NCI-H2171 (cell line): Measurements from ENCODE around the gene BICDL2.
"Not testable (repeated sequence)": the region's sequence is repeated elsewhere in the genome, so short reads cannot be mapped to it uniquely, and the experiment has no call there.

Source experiments
- DNase-seq: peaks from one replicate; lab custom pipeline; 2025; lab: John Stamatoyannopoulos, UW

BICDL2 gene, protein sequence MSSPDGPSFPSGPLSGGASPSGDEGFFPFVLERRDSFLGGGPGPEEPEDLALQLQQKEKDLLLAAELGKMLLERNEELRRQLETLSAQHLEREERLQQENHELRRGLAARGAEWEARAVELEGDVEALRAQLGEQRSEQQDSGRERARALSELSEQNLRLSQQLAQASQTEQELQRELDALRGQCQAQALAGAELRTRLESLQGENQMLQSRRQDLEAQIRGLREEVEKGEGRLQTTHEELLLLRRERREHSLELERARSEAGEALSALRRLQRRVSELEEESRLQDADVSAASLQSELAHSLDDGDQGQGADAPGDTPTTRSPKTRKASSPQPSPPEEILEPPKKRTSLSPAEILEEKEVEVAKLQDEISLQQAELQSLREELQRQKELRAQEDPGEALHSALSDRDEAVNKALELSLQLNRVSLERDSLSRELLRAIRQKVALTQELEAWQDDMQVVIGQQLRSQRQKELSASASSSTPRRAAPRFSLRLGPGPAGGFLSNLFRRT

DNA sequence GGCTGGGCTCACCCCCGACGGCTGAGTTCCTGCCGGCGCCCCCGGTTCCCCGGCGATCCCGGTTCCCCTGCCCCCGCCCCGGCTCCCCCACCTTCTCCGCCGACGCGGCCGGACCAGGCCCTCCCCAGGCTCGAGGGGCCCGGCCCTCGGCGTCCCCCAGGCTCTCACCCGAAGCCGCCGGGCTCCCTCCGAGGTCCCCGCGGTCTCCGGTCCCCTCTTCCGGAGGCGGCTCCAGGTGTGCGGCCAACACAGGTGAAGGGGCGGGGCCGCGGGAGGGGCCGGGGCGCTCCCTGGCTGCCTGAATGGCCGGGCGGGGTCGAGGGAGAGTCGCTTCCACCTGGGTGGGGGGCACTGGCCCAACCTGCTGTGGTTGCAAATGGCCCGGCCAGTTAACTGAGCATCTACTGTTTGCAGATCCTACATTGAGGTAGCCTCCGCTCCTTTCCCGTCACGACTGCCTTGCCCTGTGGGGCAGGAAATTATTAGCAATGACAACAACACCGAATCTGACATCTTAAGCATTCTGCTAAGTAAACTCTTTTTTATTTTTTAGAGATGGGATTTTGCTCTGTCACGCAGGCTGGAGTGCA is at the start of gene BICDL2:
BICDL2 (minus strand) TSS at position 219 of the 590 bp plus-strand sequence. CDS start 1,448 bp downstream, outside the sequence.
- no peak for DNase-seq

DNA sequence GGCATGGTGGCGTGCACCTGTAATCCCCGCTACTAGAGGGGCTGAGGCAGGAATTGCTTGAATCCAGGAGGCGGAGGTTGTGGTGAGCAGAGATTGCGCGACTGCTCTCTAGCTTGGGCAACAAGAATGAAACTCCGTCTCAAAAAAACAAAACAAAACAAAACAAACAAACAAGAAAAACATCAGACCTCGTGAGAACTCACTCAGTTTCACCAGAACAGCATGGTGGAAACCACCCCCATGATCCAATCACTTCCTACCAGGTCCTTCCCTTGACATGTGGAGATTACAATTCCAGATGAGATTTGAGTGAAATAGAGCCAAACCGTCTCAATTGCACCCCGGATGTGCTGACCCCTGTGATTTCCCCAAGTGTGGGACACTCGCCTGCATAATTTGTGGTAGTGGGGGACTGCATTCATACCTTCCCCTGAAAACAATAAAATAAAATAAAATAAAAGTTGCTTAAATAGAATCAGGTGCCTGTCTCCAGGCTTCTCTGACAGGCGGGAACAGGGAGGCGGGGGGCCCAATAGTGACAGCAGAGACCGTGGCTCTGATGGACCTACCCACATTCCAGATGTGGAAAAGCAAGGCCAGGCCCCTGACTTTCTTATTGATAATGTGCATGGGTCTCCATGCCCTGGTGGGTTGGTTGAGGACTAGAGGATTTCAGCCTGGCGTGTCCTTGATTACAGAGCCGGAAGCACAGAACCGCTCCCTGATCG is 49.3 kb upstream of the BICDL2 start:
- DNase-seq, result no peak

DNA sequence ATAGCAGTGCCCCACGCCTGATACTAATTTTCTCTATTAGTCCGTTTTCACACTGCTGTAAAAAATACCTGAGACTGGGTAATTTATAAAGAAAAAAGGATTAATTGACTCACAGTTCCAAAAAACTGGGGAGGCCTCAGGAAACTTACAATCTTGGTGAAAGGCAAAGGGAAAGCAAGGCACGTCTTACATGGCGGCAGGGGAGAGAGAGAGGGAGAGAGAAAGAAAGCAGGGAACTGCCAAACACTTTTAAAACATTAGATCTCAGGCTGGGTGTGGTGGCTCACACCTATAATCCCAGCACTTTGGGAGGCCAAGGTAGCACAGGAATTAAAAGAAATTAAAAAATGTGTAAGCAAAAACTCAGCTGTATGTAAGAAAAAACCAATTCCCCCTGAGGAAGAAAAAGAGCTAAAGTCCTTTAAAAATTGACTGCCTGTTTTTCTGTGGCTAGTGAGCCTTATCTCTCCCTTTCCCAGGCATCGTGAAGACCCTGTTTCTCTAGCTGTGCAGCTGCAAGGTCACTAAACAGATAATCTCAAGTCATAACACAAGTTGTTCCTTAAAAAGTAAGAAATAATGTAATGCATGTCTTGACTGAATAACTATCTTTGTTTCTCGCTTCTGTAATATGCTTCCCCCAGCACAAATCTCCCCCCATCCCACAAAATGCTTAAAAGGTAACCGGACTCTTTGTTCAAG is 48.4 kb upstream of the BICDL2 start:
- no peak for DNase-seq

DNA sequence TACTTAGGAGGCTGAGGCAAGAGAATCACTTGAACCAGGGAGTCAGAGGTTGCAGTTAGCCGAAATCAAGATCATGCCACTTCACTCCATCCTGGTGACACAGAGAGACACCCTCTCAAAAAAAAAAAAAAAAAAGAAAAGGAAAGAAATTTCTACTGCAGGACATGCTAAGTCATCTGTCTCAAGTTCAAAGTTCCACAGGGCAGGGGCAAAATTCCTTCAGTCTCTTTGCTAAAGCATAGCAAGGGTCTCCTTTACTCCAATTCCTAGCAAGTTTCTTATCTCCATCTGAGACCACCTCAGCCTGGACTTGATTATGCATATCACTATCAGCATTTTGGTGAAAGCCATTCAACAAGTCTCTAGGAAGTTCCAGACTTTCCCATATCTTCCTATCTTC is 47.7 kb upstream of the BICDL2 start:
- DNase-seq, result no peak

DNA sequence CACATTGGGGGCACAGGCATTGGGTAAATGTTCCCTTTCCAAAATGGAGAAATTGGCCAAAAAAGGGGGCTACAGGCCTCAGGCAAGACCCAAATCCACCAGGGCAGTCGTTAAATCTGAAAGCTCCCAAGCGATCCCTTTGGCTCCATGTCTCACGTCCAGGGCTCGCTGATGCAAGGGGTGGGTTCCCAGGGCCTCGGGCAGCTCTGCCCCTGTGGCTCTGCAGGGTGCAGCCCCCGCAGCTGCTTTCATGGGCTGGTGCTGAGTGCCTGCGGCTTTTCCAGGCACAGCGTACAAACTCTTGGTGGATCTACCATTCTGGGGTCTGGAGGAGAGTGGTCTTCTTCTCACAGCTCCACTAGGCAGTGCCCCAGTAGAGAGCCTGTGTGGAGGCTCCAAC is 46.7 kb upstream of the BICDL2 start:
- not testable (repeated sequence) for DNase-seq

DNA sequence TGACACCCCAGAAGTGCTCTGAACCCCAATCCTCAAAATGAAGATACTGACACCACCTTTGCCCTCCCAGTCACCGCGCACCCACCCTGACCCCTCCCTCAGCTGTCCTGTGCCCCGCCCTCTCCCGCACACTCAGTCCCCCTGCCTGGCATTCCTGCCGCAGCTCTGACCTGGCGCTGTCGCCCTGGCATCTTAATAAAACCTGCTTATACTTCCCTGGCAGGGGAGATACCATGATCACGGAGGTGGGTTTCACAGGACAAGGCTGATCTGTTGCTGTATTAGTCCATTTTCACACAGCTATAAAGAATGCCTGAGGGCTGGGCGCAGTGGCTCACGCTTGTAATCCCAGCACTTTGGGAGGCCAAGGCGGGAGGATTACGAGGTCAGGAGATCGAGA is 45.2 kb upstream of the BICDL2 start:
- not testable (repeated sequence) for DNase-seq

DNA sequence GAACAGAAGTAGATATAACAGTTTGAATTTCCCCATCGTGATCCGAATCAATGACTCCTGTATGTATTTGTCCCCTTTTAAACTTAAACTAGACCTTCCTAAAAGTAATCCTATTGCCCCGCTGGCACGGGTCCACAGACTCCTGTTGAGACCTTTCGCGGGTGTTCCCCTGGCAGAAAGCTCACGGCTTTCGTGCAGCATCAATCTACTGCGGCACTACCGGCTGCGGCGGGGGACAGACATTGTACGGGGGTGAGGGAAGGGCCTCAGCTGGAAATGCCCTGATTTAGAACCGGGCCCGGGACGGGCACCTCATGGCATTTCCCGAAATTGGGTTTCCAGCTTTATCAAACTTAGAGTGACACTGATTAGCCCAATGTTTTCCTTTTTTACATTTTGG is 43.3 kb upstream of the BICDL2 start:
- no peak for DNase-seq

DNA sequence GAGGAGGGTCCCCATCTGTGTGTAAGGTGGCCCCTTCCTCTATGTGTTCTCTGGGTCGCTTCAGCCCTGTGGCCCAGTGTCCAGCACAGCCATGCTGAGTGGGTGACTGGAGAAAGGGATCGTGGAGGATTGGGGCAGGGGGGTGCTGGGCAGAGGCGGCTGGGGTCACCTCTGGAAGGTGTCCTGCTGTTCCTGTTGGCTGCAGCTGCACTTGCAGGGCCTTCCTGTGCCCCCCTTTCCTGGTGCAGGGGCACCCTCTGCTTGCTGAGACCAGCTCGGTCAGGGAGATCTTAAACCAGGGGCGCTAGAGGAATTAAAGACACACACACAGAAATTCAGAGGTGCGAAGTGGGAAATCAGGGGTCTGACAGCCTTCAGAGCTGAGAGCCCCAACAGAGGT is 39.8 kb upstream of the BICDL2 start:
- no peak for DNase-seq

DNA sequence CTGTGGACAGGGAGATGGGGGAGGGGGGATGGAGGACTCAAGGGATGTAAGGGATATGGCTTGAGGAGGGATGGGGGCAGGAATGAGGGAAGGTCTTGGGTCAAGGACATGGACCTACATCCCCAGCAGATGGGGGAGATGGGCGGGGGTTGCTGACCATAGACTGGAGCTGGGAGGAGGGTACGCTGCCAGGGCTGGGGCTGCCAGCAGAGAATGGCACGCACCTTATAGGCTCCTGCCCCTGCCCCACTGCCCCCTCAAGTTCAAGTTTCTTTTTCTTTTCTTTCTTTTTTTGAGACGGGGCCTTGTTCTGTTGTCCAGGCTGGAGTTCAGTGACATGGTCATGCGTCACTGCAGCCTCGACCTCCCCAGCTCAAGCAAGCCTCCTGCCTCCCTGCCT is 39.2 kb upstream of the BICDL2 start:
- not testable (repeated sequence) for DNase-seq

DNA sequence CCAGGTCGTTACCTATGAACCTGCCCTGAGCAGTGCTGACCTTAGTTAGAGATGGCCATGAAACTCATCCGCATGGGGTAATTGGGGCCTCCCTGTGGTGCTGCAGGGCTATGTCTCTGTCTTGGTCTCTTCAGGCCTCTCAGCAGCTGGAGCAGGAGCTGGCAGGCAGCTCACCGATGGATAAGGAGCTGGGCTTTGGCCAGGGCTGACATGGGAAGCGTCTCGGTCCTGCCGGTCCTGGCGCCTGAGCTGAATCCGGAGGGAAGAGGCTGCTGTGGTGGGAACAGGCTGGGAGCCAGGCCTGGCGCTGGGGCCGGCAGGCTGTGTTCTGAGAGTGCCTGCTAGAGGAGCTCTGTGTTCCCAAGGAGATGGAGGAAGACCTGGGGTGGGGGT is 38.8 kb upstream of the BICDL2 start:
- DNase-seq, result no peak

DNA sequence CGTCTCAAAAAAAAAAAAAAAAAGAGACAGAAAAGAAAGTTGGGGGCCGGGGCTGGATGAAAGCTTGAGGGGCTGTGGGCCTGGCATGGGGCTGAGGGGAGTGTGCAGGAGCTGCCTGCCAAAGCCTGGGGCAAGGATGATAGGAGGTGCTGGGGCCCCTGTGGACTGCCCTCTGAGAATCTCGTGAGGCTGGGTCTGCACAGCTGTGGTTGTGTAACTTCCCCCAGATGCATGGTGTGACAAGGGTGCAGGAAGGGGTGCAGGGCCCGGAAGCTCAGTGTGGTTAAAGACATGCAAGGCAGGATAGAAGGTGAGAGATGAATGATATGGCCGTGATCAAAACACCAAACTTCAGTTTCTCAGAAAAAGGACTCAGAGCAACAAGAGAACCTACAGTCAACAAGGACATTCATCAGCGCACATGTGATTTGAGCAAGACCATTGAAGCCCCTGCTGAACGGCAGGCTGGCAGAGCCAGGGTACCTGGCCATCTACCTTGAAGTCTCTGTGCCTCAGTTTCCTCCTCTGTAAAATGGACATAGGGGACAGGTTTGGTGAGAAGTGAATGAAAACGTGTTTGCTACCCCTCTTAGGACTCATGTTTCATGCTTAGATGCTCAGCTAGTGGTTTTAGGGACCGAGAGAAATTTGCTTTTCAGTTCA is 38.2 kb upstream of the BICDL2 start:
- DNase-seq, result no peak

DNA sequence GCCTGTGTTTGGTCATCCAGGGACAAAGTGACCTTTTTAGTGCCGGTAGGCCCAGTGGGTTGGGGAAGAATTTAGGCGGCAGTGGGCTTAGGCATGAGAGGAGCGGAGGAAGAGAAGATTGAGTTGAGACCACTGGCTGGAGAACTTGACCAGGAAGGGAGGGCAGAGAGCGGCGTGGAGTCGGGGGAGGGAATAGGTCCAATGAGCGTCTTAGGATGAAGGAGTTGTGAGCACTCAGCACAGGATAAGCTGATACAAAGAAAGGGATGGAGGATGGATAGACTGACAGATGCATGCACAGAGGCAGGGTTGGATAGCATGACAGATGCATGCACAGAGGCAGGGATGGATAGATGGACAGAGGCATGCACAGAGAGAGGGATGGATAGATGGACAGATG is 36.7 kb upstream of the BICDL2 start:
- DNase-seq, result no peak

DNA sequence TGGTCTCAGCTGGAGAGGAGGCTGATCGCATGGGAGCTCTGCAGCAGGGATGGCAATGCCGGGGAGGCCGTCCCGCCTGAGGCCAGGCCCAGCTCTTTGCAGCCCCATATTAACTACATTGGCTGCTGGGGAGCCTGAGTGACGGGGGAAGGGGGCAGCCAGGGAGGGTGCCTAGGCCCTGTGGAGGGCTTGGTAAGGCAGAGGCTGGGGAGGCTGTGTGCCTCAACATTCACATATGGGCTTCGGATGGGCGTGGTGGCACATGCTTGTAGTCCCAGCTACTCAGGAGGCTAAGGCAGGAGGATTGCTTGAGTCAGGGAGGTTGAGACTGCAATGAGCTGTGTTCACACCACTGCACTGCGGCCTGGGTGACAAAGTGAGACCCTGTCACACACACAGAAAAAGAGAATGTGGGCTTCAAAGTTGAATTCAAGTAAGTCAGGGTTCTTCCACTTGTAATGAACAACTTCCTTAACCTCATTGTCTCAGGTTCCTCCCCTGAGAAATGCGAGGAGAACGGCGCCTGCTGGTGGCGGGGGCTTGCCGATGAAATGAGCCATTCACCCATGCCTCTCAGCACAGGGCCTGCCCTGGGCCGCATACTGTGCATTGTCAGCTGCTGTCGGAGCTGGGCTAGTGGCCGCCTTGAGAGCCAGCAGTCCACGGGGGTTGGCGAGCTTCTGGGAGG is 36.0 kb upstream of the BICDL2 start:
- DNase-seq, result not testable (repeated sequence)

DNA sequence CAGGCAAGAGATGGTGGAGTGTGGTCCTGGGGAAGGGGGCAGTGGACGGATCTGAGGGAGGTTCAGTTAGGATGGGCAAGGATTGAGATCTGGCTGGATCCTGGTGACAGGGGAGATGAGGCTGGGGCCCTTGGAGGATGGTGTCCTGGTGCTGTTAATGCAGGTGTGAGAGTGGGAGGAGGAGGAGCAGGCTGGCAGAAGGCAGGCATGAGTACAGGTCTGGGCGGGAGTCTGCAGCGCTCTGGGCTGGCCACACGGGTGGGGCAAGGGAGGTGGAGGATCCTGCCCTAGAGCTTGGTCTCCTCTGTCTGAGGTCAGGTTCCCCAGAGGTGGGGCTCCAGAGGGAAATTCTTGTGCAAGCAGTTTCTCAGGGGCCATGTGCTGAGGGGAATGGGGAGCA is 35.4 kb upstream of the BICDL2 start:
- DNase-seq, result not testable (repeated sequence)

DNA sequence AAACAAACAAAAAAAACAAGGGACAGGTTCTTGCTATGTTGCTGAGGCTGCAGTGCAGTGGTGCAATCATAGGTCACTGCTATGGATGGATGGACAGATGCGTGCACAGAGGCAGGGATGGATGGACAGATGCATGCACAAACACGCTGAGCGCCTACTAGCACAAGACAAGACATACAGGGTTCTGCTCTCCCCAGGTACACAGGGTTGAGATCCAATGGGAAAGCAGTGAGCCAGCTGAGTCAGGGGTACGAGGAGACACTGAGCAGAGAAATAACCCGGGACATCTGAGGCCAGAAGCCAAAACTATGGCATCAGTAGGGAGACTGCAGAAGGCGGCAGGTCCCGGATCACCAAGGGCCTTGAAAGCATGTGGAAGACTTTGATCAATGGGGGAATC is 34.9 kb upstream of the BICDL2 start:
- no peak for DNase-seq

DNA sequence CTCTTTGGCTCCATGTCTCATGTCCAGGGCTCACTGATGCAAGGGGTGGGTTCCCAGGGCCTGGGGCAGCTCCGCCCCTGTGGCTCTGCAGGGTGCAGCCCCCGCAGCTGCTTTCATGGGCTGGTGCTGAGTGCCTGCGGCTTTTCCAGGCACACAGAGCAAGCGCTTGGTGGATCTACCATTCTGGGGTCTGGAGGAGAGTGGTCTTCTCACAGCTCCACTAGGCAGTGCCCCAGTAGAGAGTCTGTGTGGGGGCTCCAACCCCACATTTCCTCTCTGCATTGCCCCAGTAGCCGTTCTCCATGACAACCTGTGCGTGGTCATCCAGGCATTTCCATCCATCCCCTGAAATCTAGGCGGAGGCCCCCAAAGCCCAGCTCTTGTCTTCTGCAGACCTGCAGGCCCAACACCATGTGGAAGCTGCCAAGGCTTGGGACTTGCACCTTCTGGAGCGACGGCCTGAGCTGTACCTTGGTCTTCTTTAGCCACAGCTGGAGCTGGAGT is 33.9 kb upstream of the BICDL2 start:
- DNase-seq, result no peak

DNA sequence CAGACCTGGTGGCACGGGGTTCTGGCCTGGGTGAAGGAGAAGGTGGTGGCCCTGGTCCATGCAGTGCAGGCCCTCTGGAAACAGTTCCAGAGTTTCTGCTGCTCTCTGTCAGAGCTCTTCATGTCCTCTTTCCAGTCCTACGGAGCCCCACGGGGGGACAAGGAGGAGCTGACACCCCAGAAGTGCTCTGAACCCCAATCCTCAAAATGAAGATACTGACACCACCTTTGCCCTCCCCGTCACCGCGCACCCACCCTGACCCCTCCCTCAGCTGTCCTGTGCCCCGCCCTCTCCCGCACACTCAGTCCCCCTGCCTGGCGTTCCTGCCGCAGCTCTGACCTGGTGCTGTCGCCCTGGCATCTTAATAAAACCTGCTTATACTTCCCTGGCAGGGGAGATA is 32.4 kb upstream of the BICDL2 start:
- not testable (repeated sequence) for DNase-seq

DNA sequence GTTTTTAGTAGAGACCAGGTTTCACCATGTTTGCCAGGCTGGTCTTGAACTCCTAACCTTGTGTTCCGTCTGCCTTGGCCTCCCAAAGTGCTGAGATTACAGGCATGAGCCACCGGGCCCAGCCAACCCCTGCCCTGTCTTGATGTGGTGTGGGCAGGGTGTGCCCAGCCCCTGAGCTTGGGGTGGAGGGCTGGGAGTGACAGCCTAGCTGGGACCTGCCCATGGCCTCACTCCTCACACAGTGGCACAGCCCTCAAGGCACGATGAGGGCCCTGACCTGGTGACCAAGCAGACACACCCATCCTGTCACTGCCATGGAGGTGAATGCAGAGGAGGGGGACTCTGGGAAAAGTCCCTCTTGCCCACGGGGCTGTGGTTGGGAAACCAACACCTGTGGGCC is 31.7 kb upstream of the BICDL2 start:
- DNase-seq, result no peak

DNA sequence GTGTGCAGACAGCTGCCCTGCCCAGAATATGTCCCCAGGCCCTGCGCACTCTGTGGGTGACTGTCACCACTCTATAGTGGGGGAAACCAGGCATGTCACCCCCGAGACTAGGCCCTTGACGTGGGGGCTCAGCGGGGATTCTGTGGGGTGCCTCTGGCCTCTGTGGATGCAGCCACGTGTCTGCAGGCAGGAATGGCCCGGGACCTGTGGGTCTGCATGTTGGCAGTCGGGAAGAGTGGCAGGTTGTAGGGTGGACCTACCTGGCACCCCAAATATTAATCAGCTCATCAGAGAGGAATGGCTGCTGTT is 29.6 kb upstream of the BICDL2 start:
- no peak for DNase-seq

DNA sequence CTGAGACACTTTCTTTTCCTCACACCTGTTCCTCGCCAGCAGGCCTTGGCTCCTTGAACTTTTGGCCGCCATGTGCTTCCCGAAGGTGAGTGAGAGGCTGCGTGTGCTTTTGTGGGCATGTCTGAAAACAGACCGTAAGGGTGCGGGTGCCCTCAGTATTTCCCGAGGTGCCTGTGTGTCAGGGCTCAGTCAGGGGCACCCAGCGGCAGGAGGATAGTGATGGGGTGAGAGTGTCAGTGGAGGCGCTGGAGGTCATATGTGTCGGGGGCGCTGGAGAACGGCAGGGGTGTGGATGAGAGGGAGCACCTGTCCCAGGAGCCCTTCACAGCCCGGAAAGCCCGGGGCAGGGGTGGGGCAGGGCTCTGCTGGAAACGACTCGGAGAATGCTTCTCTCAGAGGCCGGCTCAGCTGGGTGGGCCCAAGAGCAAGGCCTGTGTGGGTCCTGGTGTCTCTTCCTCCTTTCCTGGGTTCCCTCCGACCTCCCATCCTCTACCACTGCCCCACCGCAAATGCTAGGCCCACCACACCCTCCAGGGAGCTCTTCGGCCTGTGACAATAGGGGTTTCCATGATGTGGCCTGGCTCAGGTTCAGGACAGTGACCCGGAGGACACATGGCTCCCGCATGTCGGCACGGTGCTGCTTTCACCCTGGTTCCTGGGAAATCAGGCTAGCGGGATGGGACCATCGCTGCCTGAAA is 29.1 kb upstream of the BICDL2 start:
- no peak for DNase-seq
